HL-60 (cell line): Measurements from ENCODE around the gene SCPEP1.

Experiments used
- POLR2AphosphoS5 ChIP-seq: IDR thresholded peaks from 2 replicates; pipeline ENCODE4 v1.6.1; 2012; ENCODE audit warnings: low read depth
- TF ChIP-seq, protein P1 (sequence below): IDR thresholded peaks from 2 replicates; pipeline ENCODE4 v1.6.1; 2012; ENCODE audit warnings: low read depth; ENCODE audit not compliant: insufficient replicate concordance

DNA sequence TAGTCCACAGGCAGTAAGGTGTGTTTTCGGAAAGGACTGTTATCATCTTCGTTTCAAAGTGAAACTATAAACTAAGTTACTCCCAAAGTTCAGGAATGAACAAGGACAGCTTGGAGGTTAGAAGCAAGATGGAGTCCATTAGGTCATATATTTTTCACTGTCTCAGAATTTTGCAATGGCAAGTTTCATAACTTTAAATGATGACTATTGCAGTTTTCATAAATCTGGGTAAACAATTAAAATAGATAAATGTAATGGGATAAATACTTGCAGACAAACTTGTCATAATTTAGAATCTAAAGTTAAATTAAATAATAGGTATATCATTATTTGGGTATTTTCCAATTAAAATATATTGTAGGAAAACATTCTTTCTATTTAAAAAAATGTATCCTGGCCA is 49.3 kb upstream of the SCPEP1 start:
- no peak for TF ChIP-seq POLR2AphosphoS5
- TF ChIP-seq, protein P1, sequence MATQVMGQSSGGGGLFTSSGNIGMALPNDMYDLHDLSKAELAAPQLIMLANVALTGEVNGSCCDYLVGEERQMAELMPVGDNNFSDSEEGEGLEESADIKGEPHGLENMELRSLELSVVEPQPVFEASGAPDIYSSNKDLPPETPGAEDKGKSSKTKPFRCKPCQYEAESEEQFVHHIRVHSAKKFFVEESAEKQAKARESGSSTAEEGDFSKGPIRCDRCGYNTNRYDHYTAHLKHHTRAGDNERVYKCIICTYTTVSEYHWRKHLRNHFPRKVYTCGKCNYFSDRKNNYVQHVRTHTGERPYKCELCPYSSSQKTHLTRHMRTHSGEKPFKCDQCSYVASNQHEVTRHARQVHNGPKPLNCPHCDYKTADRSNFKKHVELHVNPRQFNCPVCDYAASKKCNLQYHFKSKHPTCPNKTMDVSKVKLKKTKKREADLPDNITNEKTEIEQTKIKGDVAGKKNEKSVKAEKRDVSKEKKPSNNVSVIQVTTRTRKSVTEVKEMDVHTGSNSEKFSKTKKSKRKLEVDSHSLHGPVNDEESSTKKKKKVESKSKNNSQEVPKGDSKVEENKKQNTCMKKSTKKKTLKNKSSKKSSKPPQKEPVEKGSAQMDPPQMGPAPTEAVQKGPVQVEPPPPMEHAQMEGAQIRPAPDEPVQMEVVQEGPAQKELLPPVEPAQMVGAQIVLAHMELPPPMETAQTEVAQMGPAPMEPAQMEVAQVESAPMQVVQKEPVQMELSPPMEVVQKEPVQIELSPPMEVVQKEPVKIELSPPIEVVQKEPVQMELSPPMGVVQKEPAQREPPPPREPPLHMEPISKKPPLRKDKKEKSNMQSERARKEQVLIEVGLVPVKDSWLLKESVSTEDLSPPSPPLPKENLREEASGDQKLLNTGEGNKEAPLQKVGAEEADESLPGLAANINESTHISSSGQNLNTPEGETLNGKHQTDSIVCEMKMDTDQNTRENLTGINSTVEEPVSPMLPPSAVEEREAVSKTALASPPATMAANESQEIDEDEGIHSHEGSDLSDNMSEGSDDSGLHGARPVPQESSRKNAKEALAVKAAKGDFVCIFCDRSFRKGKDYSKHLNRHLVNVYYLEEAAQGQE: no peak
